ENCODE data around the gene UHRF2. TPM values are rescaled to one million over a fixed set of nuclear protein-coding genes. Genes with fewer than 3 reads are reported as not detected.

Gene UHRF2
- total and polyA plus RNA-seq, 2 of the 13 experiments (the other 11 are each of a cell fraction or from before 2014, with no cell fraction given): 42.1 to 44.2 TPM

GRCh38 chr9:6382681-6383080 lies 30.3 kb upstream of the UHRF2 start:
- ChIA-PET CTCF (ENCODE audit: low intra/inter-chr PET ratio, low total read pairs) (no interaction called here), POLR2A (no interaction called here)
- Histone ChIP-seq H4K20me1 (ENCODE audit: insufficient read depth, low read length) (no peaks in the 10 kb centered on the region), H2AFZ (ENCODE audit: low read length) (no peak overlapping the region), H3K27me3 (ENCODE audit: control insufficient read depth in 1 of 2, insufficient read depth in 2 of 2, low read length in 2 of 2) (no peaks in the 10 kb centered on the region), H3K79me2 (ENCODE audit: insufficient read depth, low read length) (no peaks in the 10 kb centered on the region), H3K9ac (ENCODE audit: insufficient read depth, low read depth, low read length) (no peak overlapping the region), H3K27ac (ENCODE audit: extremely low read length, insufficient read depth, low read length) (no peak overlapping the region), H3K4me3 (replicated peaks in 1 of 3; ENCODE audit: insufficient read depth in 1 of 3, low read depth in 2 of 3, low read length in 3 of 3) (no peak overlapping the region), H3K9me3 (ENCODE audit: low read length) (no peaks in the 10 kb centered on the region), H3K4me2 (ENCODE audit: low read depth, low read length) (no peak overlapping the region), H3K4me1 (ENCODE audit: insufficient read depth, low read length) (no peaks in the 10 kb centered on the region), H3K36me3 (replicated peaks in 1 of 2; ENCODE audit: control insufficient read depth in 1 of 2, insufficient read depth in 2 of 2, low read length in 2 of 2) (no peaks in the 10 kb centered on the region)
- DNase-seq (ENCODE audit: low spot score): no peak
- BruUV-seq (replicated peaks): no TSS peak
- ATAC-seq: no peak
- 0% methylated on average over 1 of the region's 1 CpG for WGBS (ENCODE audit: low lambda C conversion rate)
- intact Hi-C loops (cut with micrococcal nuclease; ENCODE audit: unreplicated experiment): no loop called here
- TF ChIP-seq PITX1 (CRISPR knock-in tag; IDR thresholded peaks at IDR 0.05) (no peak), RARA (CRISPR knock-in tag; IDR thresholded peaks at IDR 0.05) (no peak), HMGXB3 (CRISPR knock-in tag; IDR thresholded peaks at IDR 0.05; ENCODE audit: borderline replicate concordance) (no peak), ZNF704 (CRISPR knock-in tag; IDR thresholded peaks at IDR 0.05; ENCODE audit: borderline replicate concordance) (no peak), GABPA (IDR thresholded peaks at IDR 0.05; ENCODE audit: low read depth, low read length) (no peak), GABPA (CRISPR knock-in tag; IDR thresholded peaks at IDR 0.05; ENCODE audit: low read depth) (no peak), ZBTB44 (CRISPR knock-in tag; IDR thresholded peaks at IDR 0.05) (no peak), MEIS2 (CRISPR knock-in tag; IDR thresholded peaks at IDR 0.05) (no peak), ZNF597 (CRISPR knock-in tag; IDR thresholded peaks at IDR 0.05) (no peak)
- no peak for FAIRE-seq
- in situ Hi-C loops (cut with HindIII; ENCODE audit: extremely low pct_ligation_motif_present, low pct_unique_long_range_greater_than_20kb): no loop called here
